HepG2 (cell line): ENCODE measurements around the gene NAV2. TPM values are rescaled to one million over a fixed set of nuclear protein-coding genes. Genes with fewer than 3 reads are reported as not detected.

Experiments
- ATAC-seq: fragments of 200-7000 bp; cut with Tn5 transposase; 3 replicates; pipeline ENCODE4 v1.9.1; 2020; ENCODE audit warnings: mild to moderate bottlenecking, moderate library complexity
- BruUV-seq: library from RNA; stranded (reverse); fragments of 400-500 nt; replicated peaks from 2 replicates; lab custom pipeline; 2021; lab: Mats Ljungman, UMichigan
- CTCF ChIA-PET: fragments of 300-600 bp; formaldehyde crosslinking; extraction: SDS; loops from one replicate; lab custom pipeline; 2021; ENCODE audit warnings: low total read pairs, inconsistent platforms, low intra/inter-chr PET ratio; lab: Yijun Ruan, JAX
- POLR2A ChIA-PET: fragments of 350-600 bp; sonication (Branson Sonifier 250); formaldehyde crosslinking; loops from one replicate; lab custom pipeline; 2020; ENCODE audit warnings: antibody characterized with exemption, inconsistent platforms; lab: Yijun Ruan, JAX
- DNase-seq: peaks from one replicate; pipeline ENCODE4 v3.0.0-alpha.2; 2015; ENCODE audit warnings: low spot score
- FAIRE-seq: peaks from 3 replicates; lab custom pipeline; 2011; peaks lifted over from hg19 to GRCh38; lab: Jason Lieb, UNC
- H2AFZ ChIP-seq: one replicate; pipeline ENCODE4 v1.6.1; 2011; ENCODE audit warnings: low read length, inconsistent platforms
- H3K27ac ChIP-seq: fragments of 300-600 bp; 3 replicates; pipeline ENCODE4 v1.8.0; 2011; ENCODE audit warnings: mixed run types, mild to moderate bottlenecking, mixed read lengths, low read length, inconsistent platforms; ENCODE audit not compliant: insufficient read depth; ENCODE audit errors: extremely low read length
- H3K27me3 ChIP-seq, 2 experiments: fragments of 200-600 bp in 1 of 2; 2 replicates in 1 of 2; 3 replicates in 1 of 2; pipeline versions ENCODE4 v1.6.0 to v1.8.0; 2011; ENCODE audit warnings: low read length in 2 of 2, mild to moderate bottlenecking in 2 of 2, moderate library complexity in 2 of 2, inconsistent platforms in 1 of 2; ENCODE audit not compliant: insufficient read depth in 2 of 2, control insufficient read depth in 1 of 2
- H3K36me3 ChIP-seq, 2 experiments: fragments of 200-600 bp in 1 of 2; replicated peaks in 1 of 2; 2 replicates in 1 of 2; 3 replicates in 1 of 2; pipeline versions ENCODE4 v1.5.1 to v1.8.0; 2011; ENCODE audit warnings: low read length in 2 of 2, inconsistent platforms in 1 of 2; ENCODE audit not compliant: insufficient read depth in 2 of 2, control insufficient read depth in 1 of 2
- H3K4me1 ChIP-seq: 2 replicates; pipeline ENCODE4 v1.5.1; 2012; ENCODE audit warnings: low read length, inconsistent platforms; ENCODE audit not compliant: insufficient read depth
- H3K4me2 ChIP-seq: 2 replicates; pipeline ENCODE4 v1.6.0; 2011; ENCODE audit warnings: low read depth, low read length, inconsistent platforms
- H3K4me3 ChIP-seq, 3 experiments: fragments of 200-600 bp in 1 of 3; sonication (generic), shearing (Covaris generic) in 1 of 3; replicated peaks in 1 of 3; 2 replicates each; pipeline ENCODE4 v1.5.1; 2011 to 2016; ENCODE audit warnings: low read length in 3 of 3, inconsistent platforms in 2 of 3, low read depth in 2 of 3, mild to moderate bottlenecking in 2 of 3, control low read depth in 1 of 3, mixed read lengths in 1 of 3; ENCODE audit not compliant: insufficient read depth in 1 of 3
- H3K79me2 ChIP-seq: one replicate; pipeline ENCODE4 v1.6.1; 2011; ENCODE audit warnings: low read length, inconsistent platforms; ENCODE audit not compliant: insufficient read depth
- H3K9ac ChIP-seq: 2 replicates; pipeline ENCODE4 v1.6.0; 2011; ENCODE audit warnings: mild to moderate bottlenecking, low read depth, low read length, inconsistent platforms; ENCODE audit not compliant: insufficient read depth
- H3K9me3 ChIP-seq: 2 replicates; pipeline ENCODE4 v1.5.1; 2012; ENCODE audit warnings: mild to moderate bottlenecking, low read length
- H4K20me1 ChIP-seq: 2 replicates; pipeline ENCODE4 v1.6.0; 2011; ENCODE audit warnings: inconsistent platforms, mild to moderate bottlenecking, low read length, moderate library complexity; ENCODE audit not compliant: insufficient read depth
- TRIM24 ChIP-seq: sonication (generic); formaldehyde crosslinking; IDR thresholded peaks from 2 replicates; pipeline ENCODE4 v1.8.0; 2022; ENCODE audit warnings: mild to moderate bottlenecking, missing genetic modification reagents
- ZBTB38 ChIP-seq: sonication (generic); formaldehyde crosslinking; IDR thresholded peaks from 2 replicates; pipeline ENCODE4 v1.5.1; 2020; ENCODE audit warnings: mild to moderate bottlenecking, missing genetic modification reagents
- ZC3H4 ChIP-seq: sonication (generic); formaldehyde crosslinking; IDR thresholded peaks from 2 replicates; pipeline ENCODE4 v1.4.0; 2020; ENCODE audit warnings: missing genetic modification reagents, borderline replicate concordance
- ZFP1 ChIP-seq: IDR thresholded peaks from 2 replicates; pipeline ENCODE4 v1.6.1; 2016
- ZNF142 ChIP-seq: sonication (generic); formaldehyde crosslinking; IDR thresholded peaks from 2 replicates; pipeline ENCODE4 v1.4.0; 2020; ENCODE audit warnings: missing genetic modification reagents
- ZNF503 ChIP-seq: sonication (generic); formaldehyde crosslinking; IDR thresholded peaks from 2 replicates; pipeline ENCODE4 v1.4.0; 2020; ENCODE audit warnings: missing genetic modification reagents
- WGBS: methylation state at CpG from one replicate; pipeline ENCODE4 v1.1.6; 2017; ENCODE audit warnings: low lambda C conversion rate; 5-methylcytosine and 5-hydroxymethylcytosine counted together
- in situ Hi-C: cut with HindIII; loops from 2 replicates; pipeline ENCODE4 v1.10.0; 2017; ENCODE audit warnings: low pct_unique_long_range_greater_than_20kb; ENCODE audit not compliant: extremely low pct_ligation_motif_present
- intact Hi-C: fragments of 100-400 bp; cut with micrococcal nuclease; formaldehyde crosslinking; loops from one replicate; pipeline ENCODE4 v1.10.0; 2022; ENCODE audit not compliant: unreplicated experiment
- polyA plus RNA-seq, 8 experiments: library from polyadenylated mRNA; depleted of rRNA in 3 of 8; stranded (reverse) in 7 of 8; unstranded in 1 of 8; fragments of >200 nt; fragmentation: Illumina TruSeq in 4 of 8; extraction: Trizol in 4 of 8; gene quantifications; 2 replicates each; pipeline versions ENCODE4 v1.2.1 to v1.2.3, GENCODE V29; 2011 to 2016; ENCODE audit warnings: low read depth in 4 of 8, missing spikeins in 1 of 8, mixed read lengths in 1 of 8; ENCODE audit not compliant: insufficient read depth in 1 of 8
- total RNA-seq, 5 experiments: library from RNA; depleted of rRNA; stranded (reverse); fragments of >200 nt; fragmentation: Illumina TruSeq; extraction: Trizol; gene quantifications; 2 replicates each; pipeline ENCODE4 v1.2.3, GENCODE V29; 2016; ENCODE audit warnings: low read depth in 1 of 5

Gene NAV2
- total and polyA plus RNA-seq, 2 of the 13 experiments (the other 11 are each of a cell fraction or from before 2014, with no cell fraction given) = 9.3 to 34.6 TPM

GRCh38 chr11:19979519-19979845 is 266.8 kb downstream of the NAV2 start:
- no peak overlapping the region for H2AFZ ChIP-seq
- H3K4me3 ChIP-seq = peak overlapping the region; percentile 4 to 56 (median 53); a peak in 4 of 6 replicates

More at GRCh38 chr11:19979519-19979845, 266.8 kb downstream of the NAV2 start:
- TF ChIP-seq ZNF142 (CRISPR knock-in tag) (no peak), ZC3H4 (CRISPR knock-in tag) (peak; percentile 29; the same call in 1 of the 2 replicates), TRIM24 (CRISPR knock-in tag) (no peak), ZNF503 (CRISPR knock-in tag) (0 out of 2 replicates have a peak, but pooled peaks have one; percentile 0), ZBTB38 (CRISPR knock-in tag) (peak; percentile 12; the same call in 1 of the 2 replicates), ZFP1 (no peak)
- 92% methylated on average over 5 of the region's 5 CpGs for WGBS
- FAIRE-seq (no peak), ATAC-seq (no peak), DNase-seq (no peak)
- POLR2A ChIA-PET = interaction anchor here (0.7 to 8.4 kb wide), 14 partner anchors 11 to 71 kb away, joined by 3 to 107 read pairs (median 10); no protein-coding TSS in a partner anchor
- CTCF ChIA-PET = no interaction called here
- Histone ChIP-seq H4K20me1 (no peaks in the 10 kb centered on the region), H3K9me3 (no peaks in the 10 kb centered on the region), H3K9ac (peak overlapping the region; percentile 76), H3K36me3 (peaks cover 1 to 2% of the 10 kb centered on the region in 2 experiments; a peak in 3 of 5 replicates), H3K27me3 (no peaks in the 10 kb centered on the region), H3K4me1 (peaks cover 82% of the 10 kb centered on the region), H3K79me2 (peaks cover 62% of the 10 kb centered on the region), H3K27ac (peak overlapping the region; percentile 72), H3K4me2 (peak overlapping the region; percentile 73)
- intact Hi-C loops (loop anchor here (2.0 kb wide), 1 partner anchor 21 kb away; no protein-coding TSS in a partner anchor), in situ Hi-C loops (no loop called here)
- no TSS peak for BruUV-seq
